GM12875 (cell line): ENCODE results near the gene UQCR10.

Experiments
- H3K4me3 ChIP-seq: one replicate; pipeline ENCODE4 v1.5.1; 2011; ENCODE audit warnings: low read depth, low read length, control low read depth
- CTCF ChIP-seq: IDR thresholded peaks from 2 replicates; pipeline ENCODE4 v1.5.1; 2011; ENCODE audit warnings: low read depth, mild to moderate bottlenecking, control low read depth, inconsistent platforms, low read length, moderate library complexity, borderline replicate concordance; ENCODE audit not compliant: insufficient read depth

The UQCR10 gene

DNA sequence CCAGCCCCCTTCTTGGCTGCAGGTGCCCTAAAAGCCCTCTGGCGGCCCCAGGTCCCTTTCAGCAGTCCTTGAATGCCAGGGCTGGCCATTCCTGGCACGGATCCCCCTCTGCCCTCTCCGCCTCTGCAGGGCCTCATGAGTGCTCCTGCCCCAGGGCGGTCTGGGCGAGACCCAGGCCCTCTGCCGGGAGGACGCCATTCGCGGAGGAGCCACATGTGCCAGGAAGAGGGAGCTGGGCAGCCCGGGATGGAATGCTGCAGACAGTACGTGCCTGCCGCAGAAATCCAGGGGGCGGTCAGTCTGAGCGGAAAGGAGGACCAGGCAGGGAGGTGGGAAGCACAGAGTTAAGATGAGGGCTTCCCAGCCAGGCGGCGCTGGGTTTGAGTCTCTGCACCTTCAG lies 44.6 kb upstream of the UQCR10 start:
- no peak overlapping the region for H3K4me3 ChIP-seq
- no peak for TF ChIP-seq CTCF

- TF ChIP-seq CTCF, result no peak
- no peak overlapping the region for H3K4me3 ChIP-seq
These were observed 43.4 kb upstream of the UQCR10 start for GRCh38 chr22:29723766-29724165.

DNA sequence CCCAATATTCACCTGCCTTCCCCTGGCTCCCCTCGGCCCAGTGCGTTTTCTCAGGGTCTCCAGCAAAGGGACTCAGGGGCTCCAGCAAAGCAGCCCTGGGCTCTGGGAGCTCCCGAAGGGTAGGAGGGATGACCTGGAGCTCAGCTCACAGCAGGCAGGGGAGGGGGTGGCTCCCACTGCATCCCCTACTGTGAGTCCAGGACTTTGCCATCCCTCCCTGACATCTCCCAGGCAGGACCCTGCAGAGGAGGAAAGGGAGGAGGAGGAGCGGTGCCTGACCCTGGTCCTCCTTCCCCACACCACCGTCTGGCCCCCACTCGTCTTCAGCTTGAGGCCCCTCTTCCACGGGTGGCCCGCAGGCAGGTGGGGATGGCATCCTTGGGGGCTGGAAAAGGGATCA lies 42.3 kb upstream of the UQCR10 start:
- H3K4me3 ChIP-seq, result no peak overlapping the region
- TF ChIP-seq CTCF, result no peak

GRCh38 chr22:29726106-29726505 lies 41.1 kb upstream of the UQCR10 start:
- no peak overlapping the region for H3K4me3 ChIP-seq
- no peak for TF ChIP-seq CTCF

DNA sequence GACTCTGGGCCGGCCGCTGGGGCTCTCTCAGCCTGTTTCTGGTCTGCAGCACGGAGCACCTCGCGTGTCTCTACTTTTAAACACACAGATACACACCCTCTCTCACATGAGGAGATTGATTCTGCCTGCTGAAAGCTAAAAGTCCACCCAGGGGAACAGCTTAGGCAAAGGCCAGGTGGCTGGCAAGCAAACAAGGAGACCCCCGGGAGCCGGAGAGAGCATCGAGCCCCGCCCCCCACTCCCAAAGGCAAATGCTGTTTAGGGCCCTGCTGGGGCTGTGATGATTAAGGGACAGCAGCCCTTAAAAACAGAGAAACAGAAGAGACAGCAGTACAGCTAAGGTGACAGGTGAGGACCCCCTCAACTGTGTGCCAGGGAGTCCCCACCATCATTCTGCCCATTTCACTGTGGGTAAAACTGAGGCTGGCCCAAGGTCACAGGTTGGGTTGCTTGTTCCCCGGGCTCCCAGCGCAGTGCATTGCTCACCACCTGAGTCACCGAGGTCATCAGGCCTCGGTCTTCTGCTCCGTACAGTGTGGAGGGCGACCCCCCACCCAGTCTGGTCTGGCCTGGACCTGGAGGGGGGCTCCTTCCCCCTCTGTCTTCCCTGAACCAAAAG lies 40.5 kb upstream of the UQCR10 start:
- no peak overlapping the region for H3K4me3 ChIP-seq
- TF ChIP-seq CTCF, result no peak

DNA sequence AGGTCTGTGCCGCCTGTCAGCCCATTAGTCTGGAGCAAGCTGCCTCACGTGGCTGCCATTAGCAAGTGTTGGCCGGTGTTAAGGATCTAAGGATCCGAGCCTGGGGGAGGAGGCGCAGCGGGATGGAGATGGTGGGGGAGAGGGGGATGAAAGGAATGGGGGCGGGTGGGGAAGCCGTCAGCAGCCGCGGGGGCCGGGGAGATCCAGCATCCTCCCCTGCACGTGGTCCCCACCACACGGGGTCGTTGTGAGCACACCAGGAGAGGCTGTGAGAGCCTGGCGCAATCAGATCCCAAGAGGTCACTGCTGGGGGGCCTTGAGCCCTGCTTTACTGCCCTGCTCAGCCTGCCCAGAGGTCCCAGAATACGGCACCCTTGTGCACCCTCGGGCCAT lies 40.0 kb upstream of the UQCR10 start:
- TF ChIP-seq CTCF, result peak; percentile 56
- no peak overlapping the region for H3K4me3 ChIP-seq

DNA sequence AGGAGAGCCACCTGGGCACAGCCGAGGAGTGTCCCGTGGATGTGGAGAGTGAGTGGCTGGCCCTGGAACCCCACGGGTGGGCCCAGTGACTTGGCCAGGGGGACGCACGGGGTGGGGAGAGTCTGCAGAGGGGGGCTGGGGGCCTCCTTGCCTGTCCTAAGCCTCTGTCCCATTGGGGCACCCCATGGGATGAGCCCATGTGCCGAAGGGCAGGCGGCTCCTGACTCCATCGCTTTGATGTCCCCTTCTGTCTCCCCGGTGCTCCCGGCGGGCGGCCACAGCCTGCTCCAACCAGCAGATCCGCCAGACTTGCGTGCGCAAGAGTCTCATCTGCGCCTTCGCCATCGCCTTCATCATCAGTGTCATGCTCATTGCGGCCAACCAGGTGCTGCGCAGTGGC lies 38.0 kb upstream of the UQCR10 start:
- no peak for TF ChIP-seq CTCF
- H3K4me3 ChIP-seq, result no peak overlapping the region
